Ishikawa (cell line): ENCODE measurements around the gene PDAP1.

Source experiments
- CEBPB ChIP-seq: IDR thresholded peaks from 2 replicates; pipeline ENCODE4 v1.6.1; 2012
- CREB1 ChIP-seq: IDR thresholded peaks from 2 replicates; pipeline ENCODE4 v1.6.1; 2012; ENCODE audit warnings: low read depth
- EP300 ChIP-seq: IDR thresholded peaks from 2 replicates; pipeline ENCODE4 v1.6.1; 2012; ENCODE audit warnings: borderline replicate concordance
- NFIC ChIP-seq: IDR thresholded peaks from 2 replicates; pipeline ENCODE4 v1.6.1; 2012
- RAD21 ChIP-seq: IDR thresholded peaks from 2 replicates; pipeline ENCODE4 v1.6.1; 2012; ENCODE audit warnings: low read depth
- TEAD4 ChIP-seq: IDR thresholded peaks from 2 replicates; pipeline ENCODE4 v1.6.1; 2012
- ZBTB7A ChIP-seq: IDR thresholded peaks from 2 replicates; pipeline ENCODE4 v1.6.1; 2012; ENCODE audit warnings: low read depth
- TF ChIP-seq, protein P1 (sequence below): IDR thresholded peaks from 2 replicates; pipeline ENCODE4 v1.6.1; 2012; ENCODE audit warnings: low read depth, mild to moderate bottlenecking
- TF ChIP-seq, protein P2 (sequence below): IDR thresholded peaks from 2 replicates; pipeline ENCODE4 v1.6.1; 2012

DNA sequence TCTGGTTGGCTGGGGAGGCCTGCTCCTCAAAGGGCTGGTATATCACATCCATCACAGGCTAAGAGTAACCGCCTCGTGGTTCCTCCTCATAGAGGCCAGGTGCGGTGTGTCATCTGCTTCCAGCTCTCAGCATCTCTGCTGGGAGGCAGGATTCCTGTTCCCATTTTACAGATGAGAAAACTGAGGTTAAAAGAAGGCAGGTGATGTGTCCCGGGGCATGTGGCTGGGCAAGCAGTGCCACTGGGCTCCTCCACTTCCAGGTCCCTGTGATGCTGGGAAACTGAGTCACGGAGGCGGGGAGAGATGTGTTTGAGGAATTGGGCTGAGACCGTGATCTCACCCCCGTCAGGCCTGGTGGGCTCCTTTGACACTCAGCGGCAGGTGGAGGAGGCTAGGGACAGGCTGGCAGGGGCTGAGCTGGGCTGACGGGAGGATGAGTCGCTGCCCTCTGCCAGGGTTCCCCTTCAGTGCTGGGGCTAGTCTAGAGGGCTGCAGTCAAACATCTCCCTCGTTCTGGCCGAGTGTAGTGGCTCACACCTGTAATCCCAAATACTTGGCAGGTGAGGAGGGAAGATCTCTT, 24.5 kb downstream of the PDAP1 start:
- TF ChIP-seq CEBPB (no peak), EP300 (no peak), CREB1 (no peak), NFIC (no peak), RAD21 (no peak), TEAD4 (no peak), ZBTB7A (no peak)
- TF ChIP-seq, protein P1, sequence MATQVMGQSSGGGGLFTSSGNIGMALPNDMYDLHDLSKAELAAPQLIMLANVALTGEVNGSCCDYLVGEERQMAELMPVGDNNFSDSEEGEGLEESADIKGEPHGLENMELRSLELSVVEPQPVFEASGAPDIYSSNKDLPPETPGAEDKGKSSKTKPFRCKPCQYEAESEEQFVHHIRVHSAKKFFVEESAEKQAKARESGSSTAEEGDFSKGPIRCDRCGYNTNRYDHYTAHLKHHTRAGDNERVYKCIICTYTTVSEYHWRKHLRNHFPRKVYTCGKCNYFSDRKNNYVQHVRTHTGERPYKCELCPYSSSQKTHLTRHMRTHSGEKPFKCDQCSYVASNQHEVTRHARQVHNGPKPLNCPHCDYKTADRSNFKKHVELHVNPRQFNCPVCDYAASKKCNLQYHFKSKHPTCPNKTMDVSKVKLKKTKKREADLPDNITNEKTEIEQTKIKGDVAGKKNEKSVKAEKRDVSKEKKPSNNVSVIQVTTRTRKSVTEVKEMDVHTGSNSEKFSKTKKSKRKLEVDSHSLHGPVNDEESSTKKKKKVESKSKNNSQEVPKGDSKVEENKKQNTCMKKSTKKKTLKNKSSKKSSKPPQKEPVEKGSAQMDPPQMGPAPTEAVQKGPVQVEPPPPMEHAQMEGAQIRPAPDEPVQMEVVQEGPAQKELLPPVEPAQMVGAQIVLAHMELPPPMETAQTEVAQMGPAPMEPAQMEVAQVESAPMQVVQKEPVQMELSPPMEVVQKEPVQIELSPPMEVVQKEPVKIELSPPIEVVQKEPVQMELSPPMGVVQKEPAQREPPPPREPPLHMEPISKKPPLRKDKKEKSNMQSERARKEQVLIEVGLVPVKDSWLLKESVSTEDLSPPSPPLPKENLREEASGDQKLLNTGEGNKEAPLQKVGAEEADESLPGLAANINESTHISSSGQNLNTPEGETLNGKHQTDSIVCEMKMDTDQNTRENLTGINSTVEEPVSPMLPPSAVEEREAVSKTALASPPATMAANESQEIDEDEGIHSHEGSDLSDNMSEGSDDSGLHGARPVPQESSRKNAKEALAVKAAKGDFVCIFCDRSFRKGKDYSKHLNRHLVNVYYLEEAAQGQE, result no peak
- TF ChIP-seq, protein P2, sequence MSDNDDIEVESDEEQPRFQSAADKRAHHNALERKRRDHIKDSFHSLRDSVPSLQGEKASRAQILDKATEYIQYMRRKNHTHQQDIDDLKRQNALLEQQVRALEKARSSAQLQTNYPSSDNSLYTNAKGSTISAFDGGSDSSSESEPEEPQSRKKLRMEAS, result no peak
